ENCODE measurements around the gene AP1G1.
"Not testable (repeated sequence)": the region's sequence is repeated elsewhere in the genome, so short reads cannot be mapped to it uniquely, and the experiment has no call there.

Gene AP1G1

DNA sequence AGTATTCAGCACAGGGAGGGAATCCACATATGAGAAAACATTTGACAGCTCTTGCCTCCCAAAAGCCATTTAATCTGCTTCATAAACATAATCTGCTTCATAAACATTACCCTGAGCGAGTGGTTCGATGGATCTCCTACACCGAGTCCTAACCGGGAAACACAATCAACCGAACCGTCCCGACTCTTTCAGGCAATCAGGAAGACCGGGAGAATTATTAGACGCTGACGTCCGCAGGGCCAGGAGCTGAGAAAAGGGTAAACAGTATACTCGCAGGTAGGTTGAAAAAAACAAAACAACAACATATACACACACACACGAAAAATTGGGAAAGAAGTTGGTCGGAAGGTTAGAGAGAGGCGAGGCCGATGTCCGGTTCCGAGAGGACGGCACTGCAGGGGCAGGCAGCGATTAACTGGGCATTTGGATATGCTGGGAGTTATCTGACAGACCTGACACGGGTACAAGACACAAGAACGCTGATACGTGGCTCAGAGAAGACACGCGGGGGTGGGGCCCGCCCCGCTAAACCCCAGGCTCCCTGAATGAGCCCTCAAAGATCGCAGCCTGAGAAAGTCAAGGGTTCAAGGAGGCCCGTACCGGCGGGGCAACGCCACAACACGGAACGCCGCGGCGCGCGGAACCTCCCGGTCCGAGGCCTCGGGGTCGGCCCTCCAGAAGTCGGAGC is 585 bp downstream of the AP1G1 start:
- DNase-seq (ENCODE audit: low spot score): peak; percentile 20

DNA sequence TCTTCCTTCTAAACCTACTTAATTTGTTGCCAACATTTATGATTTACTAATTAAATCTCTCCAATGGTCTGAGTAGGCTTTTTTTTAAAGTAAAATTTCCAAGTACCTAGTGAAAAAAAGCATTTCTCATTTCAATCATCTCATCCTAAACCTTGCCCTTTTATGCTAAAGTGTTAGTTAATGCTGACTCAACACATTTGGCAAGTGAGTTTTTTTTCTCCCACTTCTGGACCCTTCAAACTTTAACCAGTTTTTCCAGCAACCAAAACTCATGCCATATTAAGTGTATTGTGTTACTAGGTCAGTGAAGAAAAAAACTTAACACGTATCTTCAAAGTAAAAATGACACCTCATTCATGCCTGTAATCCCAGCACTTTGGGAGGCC is 5.3 kb downstream of the AP1G1 start:
- no peak for DNase-seq (ENCODE audit: low spot score)

DNA sequence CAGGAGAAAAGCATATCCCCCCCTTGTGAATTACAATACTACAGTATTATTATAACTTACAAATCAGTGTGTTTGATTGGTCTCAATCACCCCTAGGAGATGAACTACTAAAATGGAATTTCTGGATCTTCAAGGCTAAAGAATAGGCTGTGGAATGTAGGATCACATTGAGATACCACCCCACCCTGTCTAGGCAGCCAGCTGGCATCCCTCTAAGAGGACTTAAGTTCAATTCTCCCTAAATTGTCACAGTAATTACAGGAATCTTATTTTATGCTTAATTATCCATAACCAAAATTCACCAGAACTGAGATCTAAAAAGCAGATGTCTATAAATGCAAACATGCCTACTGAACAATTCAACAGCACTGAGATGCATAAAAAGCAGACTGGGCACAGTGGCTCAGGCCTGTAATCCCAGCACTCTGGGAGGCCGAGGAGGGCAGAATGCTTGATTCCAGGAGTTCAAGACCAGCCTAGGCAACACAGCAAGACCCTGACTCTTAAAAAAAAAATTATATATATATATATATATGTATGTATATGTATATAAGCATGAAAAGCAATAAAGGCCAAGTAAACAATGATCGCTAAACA is 12.0 kb downstream of the AP1G1 start:
- DNase-seq (ENCODE audit: low spot score): no peak

DNA sequence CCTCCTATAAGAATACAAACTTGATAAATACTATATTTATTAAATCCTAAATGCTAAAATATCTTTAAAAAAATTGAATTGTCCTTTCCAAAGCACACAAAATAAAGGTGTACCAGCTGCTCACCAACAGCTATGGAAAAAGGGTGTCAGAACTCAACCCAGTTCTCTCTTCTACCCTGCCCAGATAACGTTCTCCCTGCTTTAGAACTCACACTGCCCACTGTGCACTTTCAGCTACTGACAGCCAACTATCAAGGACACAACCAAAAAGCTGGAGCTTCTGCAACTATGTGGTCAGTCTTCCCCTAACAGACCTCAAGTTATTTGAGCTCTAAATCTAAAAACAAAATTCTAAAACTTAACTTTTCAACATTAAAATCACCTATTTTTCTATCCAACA is 13.7 kb downstream of the AP1G1 start:
- no peak for DNase-seq (ENCODE audit: low spot score)

DNA sequence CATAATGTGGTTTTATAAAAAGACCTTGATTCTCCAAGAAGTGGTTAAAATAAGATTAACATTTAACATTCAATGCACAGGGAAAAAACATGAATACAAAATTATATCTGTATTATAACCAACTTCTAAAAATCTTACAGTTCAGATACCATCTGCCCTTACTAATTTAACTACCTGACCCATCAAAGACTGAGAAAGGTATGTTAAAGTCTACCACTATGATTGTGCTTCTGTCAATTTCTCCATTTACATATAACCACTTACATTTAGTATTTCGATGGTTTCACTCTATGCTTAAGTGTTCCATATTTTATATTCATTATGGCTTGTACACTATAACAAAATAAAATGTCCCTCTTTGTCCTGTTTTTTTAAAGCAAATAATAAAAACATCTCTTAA is 14.6 kb downstream of the AP1G1 start:
- DNase-seq (ENCODE audit: low spot score): no peak

DNA sequence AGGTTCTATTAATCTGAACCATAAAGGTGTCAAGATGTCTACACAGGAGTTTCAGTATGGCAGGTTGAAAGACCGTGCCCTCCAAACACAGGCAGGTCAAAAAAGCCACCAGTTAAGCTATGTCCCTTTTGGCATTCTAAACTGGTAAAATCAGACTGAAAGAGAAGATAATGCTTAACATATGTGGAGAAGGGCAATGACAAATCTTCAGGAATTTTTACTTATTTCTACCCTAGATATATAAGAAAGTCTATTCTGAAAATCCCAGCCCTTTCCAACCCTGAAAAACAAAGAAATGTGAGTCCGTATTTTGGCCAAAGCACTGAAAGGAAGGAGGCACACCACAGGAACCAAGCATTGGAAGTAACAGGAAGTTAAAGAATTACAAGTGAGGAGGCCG is 16.5 kb downstream of the AP1G1 start:
- DNase-seq (ENCODE audit: low spot score): no peak

DNA sequence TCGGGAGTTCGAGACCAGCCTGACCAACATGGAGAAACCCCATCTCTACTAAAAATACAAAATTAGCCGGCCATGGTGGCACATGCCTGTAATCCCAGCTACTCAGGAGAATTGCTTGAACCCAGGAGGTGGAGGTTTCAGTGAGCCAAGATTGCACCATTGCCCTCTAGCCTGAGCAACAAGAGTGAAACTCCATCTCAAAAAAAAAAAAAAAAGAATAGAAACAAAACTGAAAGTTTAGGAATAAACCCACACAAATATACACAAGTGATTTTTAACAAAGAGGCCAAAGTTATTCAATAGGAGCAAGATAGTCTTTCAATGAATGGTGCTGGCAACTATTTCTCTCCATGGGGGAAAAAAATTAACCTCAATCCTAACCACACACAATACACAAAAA is 18.3 kb downstream of the AP1G1 start:
- not testable (repeated sequence) for DNase-seq (ENCODE audit: low spot score)

DNA sequence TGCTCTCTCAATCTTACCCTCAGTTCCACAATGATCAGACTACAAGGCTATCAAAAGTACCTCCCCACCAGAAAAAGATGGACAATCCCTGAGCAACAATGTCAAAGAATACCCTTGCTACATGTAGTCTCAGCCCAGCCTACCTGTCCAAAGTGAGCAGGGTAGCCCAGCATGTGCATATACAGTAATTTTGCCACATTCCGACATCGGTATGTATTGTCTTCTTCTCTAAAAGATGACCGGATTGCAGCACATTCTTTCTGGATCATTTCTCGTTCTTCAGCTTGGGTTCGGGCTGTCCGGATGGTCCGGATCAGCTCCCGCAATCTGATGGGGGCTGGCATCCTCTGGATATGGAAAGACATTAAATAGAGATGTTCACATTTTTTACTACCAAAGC is 19.5 kb downstream of the AP1G1 start:
- no peak for DNase-seq (ENCODE audit: low spot score)

DNA sequence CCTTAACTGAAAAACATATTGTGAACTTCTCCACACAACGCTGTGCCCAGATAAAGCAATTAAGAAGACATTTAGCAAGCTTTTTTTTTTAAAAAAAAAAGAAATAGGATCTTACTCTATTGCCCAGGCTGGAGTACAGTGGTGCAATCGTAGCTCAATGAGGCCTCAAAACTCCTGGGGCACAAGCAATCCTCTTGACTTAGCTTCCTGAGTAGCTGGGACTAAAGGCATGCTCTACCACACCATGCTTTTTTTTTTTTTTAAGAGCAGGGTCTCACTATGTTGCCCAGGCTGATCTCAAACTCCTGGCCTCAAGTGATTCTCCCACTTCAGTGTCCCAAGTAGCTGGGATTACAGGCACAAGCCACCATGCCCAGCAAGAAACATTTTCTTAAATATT is 20.1 kb downstream of the AP1G1 start:
- DNase-seq (ENCODE audit: low spot score): no peak

DNA sequence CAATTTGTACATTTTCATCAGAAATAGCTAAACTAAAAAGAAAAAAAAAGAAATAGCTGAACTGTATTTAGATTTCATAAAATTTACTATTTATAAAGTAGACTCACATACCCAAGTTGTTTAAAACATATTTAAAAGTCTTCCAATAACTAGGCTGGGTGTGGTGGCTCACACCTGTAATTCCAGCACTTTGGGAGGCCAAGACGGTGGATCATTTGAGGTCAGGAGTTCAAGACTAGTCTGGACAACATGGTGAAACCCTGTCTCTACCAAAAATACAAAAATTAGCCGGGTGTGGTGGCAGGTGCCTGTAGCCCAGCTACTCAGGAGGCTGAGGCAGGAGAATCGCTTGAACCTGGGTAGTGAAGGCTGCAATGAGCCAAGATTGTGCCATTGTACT is 23.5 kb downstream of the AP1G1 start:
- DNase-seq (ENCODE audit: low spot score): not testable (repeated sequence)

DNA sequence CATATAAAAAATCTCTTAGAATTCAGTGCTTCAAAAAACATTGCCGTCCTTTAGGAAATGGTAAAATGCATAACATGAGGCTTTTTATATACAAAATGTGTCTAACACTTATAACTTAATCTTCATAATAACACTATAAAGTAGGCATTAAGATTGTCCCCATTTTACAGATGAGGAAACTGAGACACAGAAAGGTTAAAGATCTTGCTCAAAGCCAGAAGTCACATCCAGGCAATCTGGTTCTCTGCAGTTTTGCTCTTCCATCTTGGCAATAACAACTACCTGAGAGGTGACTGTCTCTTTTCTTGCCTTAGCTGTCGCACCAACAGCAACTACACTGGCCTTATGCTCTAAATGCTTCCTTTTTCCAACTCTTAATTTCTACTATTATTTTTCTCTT is 24.5 kb downstream of the AP1G1 start:
- no peak for DNase-seq (ENCODE audit: low spot score)

DNA sequence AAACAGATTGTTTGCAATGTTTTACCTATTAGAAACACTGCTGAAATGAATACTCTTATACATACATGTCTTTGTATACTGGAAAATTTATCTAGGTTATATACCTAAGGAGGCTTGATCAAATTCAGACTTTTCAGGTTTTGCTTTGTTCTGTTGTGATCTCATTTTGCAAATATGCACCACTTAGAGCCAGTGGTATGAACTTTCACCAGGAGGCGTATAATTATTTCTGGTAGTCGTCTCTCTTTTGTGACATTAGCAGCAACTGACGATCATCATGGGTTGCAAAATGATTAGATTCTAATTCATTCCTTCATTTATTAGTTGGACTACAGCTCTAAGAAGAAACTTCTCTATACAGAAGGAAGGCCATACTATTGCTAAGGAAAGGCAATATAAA is 26.9 kb downstream of the AP1G1 start:
- no peak for DNase-seq (ENCODE audit: low spot score)

DNA sequence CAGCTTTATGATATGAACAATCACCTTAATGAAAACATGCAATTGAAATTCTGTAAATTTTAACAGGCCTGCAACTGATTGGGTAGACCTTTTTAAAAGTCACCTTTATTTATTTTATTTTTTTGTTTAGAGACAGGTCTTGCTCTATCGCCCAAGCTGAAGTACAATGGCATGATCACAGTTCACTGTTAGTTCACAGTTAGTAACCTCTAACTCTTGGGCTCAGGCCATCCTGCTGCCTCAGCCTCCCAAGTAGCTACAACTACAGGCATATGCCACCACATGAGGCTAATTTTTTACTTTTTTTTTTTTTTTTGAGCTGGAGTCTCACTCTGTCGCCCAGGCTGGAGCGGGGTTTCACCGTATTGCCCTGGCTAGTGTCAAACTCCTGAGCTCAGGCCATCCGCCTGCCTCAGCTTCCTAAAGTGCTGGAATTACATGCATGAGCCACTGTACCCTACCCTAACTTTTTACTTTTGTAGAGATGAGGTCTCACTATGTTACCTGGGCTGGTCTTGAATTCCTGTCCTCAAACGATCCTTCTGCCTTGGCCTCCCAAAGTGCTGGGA is 28.0 kb downstream of the AP1G1 start:
- no peak for DNase-seq (ENCODE audit: low spot score)

DNA sequence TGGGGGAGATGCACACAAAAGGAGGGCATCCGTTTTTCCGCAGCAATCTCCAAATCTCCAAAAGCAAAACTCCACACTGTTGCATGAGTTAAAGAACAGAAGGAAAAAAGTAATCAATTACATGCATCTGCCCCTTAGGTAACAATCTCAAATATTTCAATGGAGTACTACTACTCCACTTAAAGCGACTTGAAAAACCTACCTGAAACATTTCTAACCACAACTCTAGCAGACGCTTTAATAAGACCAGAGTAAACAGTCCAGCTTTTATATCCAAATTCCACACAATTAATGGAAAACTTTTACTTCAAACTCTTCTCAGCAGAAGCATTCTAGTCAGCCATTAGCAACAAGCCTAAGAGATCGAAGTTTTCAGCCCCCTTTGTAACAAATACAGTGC is 29.9 kb downstream of the AP1G1 start:
- DNase-seq (ENCODE audit: low spot score): no peak

DNA sequence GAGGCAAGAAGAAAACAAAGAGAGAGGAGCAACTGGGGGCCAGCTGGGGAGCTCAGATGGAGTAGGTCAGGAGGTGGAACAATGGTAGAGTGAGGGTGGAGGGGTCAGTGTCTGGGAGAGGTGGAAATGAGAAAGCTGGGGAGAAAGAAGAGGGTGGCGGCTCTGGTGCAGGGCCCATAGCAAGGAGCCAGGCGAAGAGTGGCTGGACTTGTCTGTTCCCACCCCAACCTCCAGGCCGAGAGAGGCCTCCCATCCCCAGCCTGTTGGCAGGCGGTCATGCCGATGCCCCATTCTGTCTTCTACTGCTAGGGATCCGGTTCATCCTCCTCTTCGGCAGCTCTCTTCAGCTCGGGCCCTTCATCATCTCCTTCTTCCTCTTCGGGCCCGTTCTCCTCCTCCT is 31.3 kb downstream of the AP1G1 start:
- DNase-seq (ENCODE audit: low spot score): no peak

DNA sequence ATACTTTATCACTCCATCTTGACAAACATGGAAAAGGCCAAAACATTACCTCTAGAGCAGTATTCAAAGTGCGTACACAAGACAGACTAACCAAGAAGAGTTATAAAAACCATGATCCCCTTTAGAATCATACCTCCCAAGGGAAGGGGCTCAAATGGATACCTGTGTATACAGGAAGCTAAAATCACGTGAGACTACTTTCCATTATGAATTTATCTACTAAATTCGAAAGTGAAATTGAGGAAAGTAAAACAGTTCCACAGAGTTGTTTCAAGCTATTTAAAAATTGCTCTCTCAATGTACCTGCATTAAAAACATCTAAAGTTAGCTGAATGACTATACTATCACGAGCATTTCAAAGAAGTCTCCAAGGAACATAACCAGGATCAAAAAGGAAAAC is 32.7 kb downstream of the AP1G1 start:
- DNase-seq (ENCODE audit: low spot score): no peak

DNA sequence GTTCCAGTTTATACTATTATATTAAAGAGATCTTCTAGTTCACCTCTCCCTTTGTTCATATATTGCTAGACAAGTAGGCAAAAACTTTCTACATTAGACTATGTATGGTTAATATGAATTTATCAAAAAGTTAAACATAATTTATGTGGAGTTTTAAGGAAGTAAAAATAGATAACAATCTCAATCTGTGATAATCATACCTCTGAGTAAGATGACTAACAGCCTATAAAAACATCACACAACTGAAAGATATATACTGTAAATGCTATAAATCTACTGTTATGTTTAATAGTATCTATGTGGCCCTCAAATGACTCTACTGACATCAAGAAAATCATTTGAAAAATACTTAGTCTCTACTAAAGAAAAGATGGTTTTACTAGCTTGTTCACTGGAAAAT is 37.1 kb downstream of the AP1G1 start:
- no peak for DNase-seq (ENCODE audit: low spot score)

DNA sequence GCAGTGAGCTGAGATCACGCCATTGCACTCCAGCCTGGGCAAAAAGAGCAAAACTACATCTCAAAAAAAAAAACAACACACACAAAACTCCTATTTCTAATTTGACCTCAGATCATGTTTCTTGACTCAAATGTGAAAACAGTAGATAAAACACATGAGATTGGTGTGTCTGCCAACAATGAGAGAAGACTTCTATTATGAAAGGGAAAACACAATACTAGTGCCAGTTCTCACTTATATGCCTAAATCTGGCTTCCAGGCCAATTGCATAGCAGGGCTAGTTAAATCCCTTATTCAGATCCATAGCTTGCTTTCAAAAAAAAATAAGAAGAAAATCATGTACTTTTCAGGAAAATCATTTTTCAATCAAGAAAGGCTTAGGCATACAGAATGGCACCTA is 39.4 kb downstream of the AP1G1 start:
- DNase-seq (ENCODE audit: low spot score): no peak

DNA sequence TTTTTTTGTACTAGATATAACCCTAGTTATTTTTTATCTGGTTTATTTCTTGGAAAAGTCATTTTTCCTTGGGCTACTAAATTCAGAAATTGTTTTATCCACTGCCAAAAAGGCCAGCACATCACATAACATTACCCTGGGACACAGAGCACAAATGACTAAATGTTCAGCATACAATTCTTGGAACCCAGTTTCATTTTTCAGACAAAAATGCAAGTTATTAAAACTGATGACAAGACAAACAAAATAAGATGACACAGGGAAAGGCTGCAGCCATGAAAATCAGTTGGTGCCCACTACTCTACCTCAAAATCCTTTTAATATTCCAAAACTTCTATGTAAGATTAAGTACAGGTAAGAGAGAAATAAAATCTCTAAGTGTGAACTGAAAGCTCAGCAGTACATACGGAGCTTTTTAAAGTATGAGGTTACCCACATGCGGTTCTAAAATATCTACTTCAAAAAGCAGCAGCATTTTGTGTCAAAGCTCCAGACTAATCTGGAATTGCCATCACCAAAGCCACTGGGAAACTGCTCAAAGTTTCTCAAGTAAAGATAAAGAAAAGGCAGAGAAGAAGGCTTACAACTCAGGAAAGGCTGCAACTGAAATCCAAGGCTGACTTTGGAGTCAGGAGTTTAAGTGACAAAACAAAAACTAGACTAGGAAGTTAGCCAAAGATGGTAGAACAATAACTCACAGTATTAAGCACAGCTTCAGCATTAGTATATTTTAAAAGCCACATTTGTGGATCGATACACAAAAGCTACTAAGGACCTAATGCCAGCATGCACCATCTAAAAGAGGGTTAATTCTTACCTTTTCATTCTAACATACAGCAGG is 41.4 kb downstream of the AP1G1 start:
- DNase-seq (ENCODE audit: low spot score): no peak

DNA sequence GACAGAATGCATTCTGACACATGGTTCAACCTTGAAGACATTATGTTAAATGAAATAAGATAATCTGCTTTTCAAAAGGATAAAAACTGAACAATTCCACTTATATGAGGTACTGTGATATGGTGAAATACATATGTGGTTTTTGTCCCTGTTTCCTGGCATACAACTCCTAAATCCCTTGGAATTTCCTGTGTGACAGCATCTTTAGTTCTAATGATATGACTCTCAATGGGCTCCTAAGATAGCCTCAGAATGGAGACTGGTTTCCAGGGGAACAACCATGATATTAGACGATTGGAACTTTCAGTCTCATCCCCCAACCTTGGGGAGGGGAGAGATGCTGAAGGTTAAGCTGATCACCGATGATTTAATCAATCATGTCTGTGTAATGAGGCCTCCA is 46.4 kb downstream of the AP1G1 start:
- DNase-seq (ENCODE audit: low spot score): no peak

DNA sequence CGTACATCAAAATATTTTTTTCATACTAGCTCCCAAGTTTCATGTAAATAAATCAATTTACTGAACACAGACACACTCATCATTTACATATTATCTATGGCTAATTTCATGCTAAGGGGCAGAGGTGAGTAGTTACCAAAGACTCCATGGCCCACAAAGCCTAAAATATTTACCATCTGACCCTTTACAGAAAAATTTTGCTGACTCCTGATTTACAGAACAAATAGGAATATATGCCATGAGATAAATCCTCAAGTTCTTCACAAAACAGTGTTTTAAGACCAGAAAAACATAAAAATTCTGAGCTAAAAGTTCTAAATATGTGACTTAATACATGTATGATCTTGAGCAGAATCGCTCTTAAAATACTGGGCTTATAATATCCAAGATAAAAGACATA is 47.5 kb downstream of the AP1G1 start:
- DNase-seq (ENCODE audit: low spot score): no peak

DNA sequence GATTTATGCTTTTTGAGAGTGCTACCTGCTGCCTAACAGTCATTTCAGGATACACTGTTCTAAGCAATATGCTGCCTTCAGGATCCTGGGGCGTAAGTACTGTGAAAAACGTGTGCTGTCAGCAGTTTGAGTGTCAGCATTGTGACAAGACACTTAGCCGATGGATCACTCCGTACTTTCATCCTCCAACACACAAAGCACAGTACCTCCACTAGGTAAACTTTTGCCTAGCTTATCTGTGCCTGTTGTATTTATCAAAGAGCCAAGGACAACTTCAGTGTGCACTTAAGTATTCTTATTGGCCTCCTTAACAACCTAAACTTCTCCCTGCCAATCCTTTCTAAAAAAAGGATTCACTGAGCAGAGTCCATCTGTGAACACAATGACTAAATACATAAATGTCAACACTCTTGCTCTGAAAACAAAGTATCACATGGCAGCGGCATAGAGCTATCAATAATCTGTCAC is 50.3 kb downstream of the AP1G1 start:
- no peak for DNase-seq (ENCODE audit: low spot score)

DNA sequence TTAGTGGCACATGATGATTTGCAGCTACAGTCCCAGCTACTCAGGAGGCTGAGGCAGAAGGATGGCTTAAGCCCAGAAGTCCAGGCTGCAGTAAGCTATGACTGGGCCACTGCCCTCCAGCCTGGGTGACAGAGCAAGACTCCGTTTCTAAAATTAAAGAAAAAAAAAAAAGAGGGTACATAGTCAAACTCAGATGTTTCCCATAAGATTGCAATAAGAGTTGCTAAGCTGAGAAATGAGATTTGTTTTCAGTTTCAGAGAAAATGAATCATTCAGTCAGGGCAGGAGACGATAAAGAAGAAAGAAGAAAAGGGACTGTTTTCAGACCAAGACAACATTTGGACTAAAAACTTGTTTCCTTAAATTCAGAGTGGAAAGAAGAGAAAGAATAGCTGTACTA is 54.0 kb downstream of the AP1G1 start:
- no peak for DNase-seq (ENCODE audit: low spot score)
